K562 (cell line): ENCODE results near the gene PGAP2. TPM values are rescaled to one million over a fixed set of nuclear protein-coding genes. Genes with fewer than 3 reads are reported as not detected.

Source experiments
- DMBX1 ChIP-seq: fragments of 250-450 bp; sonication (Bioruptor Pico); IDR thresholded peaks from 2 replicates; pipeline ENCODE4 v1.8.0; 2022; ENCODE audit warnings: inconsistent platforms, mild to moderate bottlenecking, moderate library complexity, borderline replicate concordance
- ESRRA ChIP-seq: fragments of 450-650 bp; IDR thresholded peaks from 2 replicates; pipeline ENCODE4 v1.6.1; 2014; ENCODE audit warnings: low read depth, mild to moderate bottlenecking, moderate library complexity, borderline replicate concordance
- HDAC1 ChIP-seq, 2 experiments: fragments of 450-650 bp; IDR thresholded peaks; 2 replicates each; pipeline ENCODE4 v1.6.1; 2016 to 2017; ENCODE audit warnings: inconsistent platforms in 1 of 2, mild to moderate bottlenecking in 1 of 2, moderate library complexity in 1 of 2
- HMG20A ChIP-seq: fragments of 450-650 bp; formaldehyde crosslinking; conservative IDR thresholded peaks from 2 replicates; pipeline ENCODE4 v1.4.0; 2020; ENCODE audit warnings: mild to moderate bottlenecking, mixed read lengths
- HNRNPL ChIP-seq: fragments of 200-400 bp; formaldehyde crosslinking; IDR thresholded peaks from 2 replicates; pipeline ENCODE4 v1.6.1; 2017; ENCODE audit warnings: low read depth, mild to moderate bottlenecking, low read length
- ILF3 ChIP-seq: fragments of 450-650 bp; IDR thresholded peaks from 2 replicates; pipeline ENCODE4 v1.6.1; 2018; ENCODE audit warnings: antibody characterized with exemption, mild to moderate bottlenecking, moderate library complexity, borderline replicate concordance
- IRF2 ChIP-seq: sonication (generic); formaldehyde crosslinking; IDR thresholded peaks from 2 replicates; pipeline ENCODE4 v1.8.1; 2022; ENCODE audit warnings: mild to moderate bottlenecking, missing genetic modification reagents
- RBM14 ChIP-seq: fragments of 200-400 bp; formaldehyde crosslinking; IDR thresholded peaks from 2 replicates; pipeline ENCODE4 v1.6.1; 2018; ENCODE audit warnings: low read depth, mild to moderate bottlenecking, low read length, moderate library complexity, borderline replicate concordance; ENCODE audit not compliant: insufficient read depth
- ZNF695 ChIP-seq: fragments of 450-650 bp; formaldehyde crosslinking; IDR thresholded peaks from 2 replicates; pipeline ENCODE4 v1.4.0; 2020; ENCODE audit warnings: mild to moderate bottlenecking, moderate library complexity
- polyA plus RNA-seq, 8 experiments: library from polyadenylated mRNA; depleted of rRNA in 4 of 8; stranded (reverse) in 5 of 8; unstranded in 3 of 8; fragments of >200 nt; fragmentation: Nextera tagmentation in 2 of 8; fragmentation: Illumina TruSeq in 1 of 8; extraction: Ambion mirVana in 2 of 8; extraction: Trizol in 1 of 8; gene quantifications; 2 replicates each; pipeline versions ENCODE4 v1.2.1 to v1.2.3, GENCODE V29; 2011 to 2014; ENCODE audit warnings: inconsistent platforms in 1 of 8, missing spikeins in 1 of 8
- total RNA-seq, 7 experiments: library from RNA; depleted of rRNA in 6 of 7; stranded (reverse); fragments of >200 nt in 6 of 7; fragmentation: Illumina TruSeq in 2 of 7; extraction: Trizol in 2 of 7; gene quantifications; 2 replicates each; pipeline versions ENCODE4 v1.2.1 to v1.2.3, GENCODE V29; 2011 to 2021; ENCODE audit warnings: low replicate concordance in 1 of 7
- TF ChIP-seq, protein P1 (sequence below): fragments of 450-650 bp; conservative IDR thresholded peaks from 2 replicates; pipeline ENCODE4 v1.6.1; 2016; ENCODE audit warnings: missing genetic modification characterization, low read depth, mild to moderate bottlenecking, control low read depth, missing compliant biosample characterization
- TF ChIP-seq, protein P2 (sequence below): fragments of 450-650 bp; IDR thresholded peaks from 2 replicates; pipeline ENCODE4 v1.6.1; 2016; ENCODE audit warnings: low read depth
- TF ChIP-seq, protein P3 (sequence below): fragments of 250-450 bp; sonication (Bioruptor Pico); IDR thresholded peaks from 2 replicates; pipeline ENCODE4 v1.9.0; 2021; ENCODE audit warnings: mild to moderate bottlenecking
- TF ChIP-seq, protein P4 (sequence below): sonication (generic); formaldehyde crosslinking; IDR thresholded peaks from 2 replicates; pipeline ENCODE4 v1.4.0; 2020; ENCODE audit warnings: mild to moderate bottlenecking, missing genetic modification reagents

The PGAP2 gene
- total and polyA plus RNA-seq, 9 of the 15 experiments (the other 6 are each of a cell fraction or from before 2014, with no cell fraction given), result 17.9 to 47.2 (median 33.7) TPM

DNA sequence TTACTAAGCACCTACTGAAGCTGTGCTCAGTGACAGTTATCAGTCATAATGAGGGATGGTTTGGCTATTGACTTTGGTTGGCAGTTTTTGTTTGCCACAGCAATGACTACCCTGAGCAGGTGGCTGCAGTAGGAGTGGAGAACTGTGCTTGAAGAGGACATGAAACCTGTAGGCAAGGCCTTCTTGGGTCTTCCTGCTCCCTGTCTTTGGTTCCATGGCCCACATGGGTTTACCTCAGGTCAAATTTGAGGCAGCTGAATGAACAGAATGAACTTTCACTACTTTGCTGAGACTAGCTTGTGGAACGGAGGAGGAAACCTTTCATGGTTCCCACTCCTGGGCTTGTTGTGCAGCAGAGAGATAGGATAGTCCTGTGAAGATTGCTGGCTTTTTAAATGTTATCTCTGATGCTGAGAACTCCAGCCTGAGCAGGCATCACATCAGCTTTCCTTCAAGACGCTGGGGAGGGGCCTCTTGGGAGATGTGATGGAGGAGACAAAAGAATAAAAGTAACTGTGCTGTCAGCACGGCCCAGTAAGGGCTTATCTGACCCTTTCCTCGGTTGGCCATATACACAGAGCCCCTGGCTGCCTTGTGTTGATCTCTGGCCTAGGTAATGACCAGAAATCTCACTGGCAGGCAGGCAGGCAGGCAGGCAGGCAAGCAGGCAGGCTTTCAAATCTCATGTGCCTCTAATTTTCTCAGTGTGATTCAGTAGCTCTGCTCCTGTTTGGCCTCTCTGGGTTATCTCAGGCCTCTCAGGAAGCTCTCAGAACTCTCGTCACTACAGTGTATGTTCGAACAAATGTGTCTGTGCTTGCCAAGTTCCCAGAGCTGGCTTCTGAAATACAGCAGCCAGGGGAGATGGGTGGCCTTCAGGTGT is 59.1 kb downstream of the PGAP2 start (continued):
- TF ChIP-seq HNRNPL (no peak), ILF3 (no peak), HMG20A (CRISPR knock-in tag) (no peak), ZNF695 (no peak), HDAC1 (IDR thresholded peaks at IDR 0.05) (peak in 1 of 2 experiments; percentile 77; a peak in 2 of 4 replicates), RBM14 (no peak), DMBX1 (CRISPR knock-in tag) (0 out of 2 replicates have a peak, but pooled peaks have one; percentile 18), IRF2 (CRISPR knock-in tag) (no peak), ESRRA (peak; percentile 23; the same call in 1 of the 2 replicates)
- TF ChIP-seq, protein P1, sequence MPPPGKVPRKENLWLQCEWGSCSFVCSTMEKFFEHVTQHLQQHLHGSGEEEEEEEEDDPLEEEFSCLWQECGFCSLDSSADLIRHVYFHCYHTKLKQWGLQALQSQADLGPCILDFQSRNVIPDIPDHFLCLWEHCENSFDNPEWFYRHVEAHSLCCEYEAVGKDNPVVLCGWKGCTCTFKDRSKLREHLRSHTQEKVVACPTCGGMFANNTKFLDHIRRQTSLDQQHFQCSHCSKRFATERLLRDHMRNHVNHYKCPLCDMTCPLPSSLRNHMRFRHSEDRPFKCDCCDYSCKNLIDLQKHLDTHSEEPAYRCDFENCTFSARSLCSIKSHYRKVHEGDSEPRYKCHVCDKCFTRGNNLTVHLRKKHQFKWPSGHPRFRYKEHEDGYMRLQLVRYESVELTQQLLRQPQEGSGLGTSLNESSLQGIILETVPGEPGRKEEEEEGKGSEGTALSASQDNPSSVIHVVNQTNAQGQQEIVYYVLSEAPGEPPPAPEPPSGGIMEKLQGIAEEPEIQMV, result no peak
- TF ChIP-seq, protein P2, sequence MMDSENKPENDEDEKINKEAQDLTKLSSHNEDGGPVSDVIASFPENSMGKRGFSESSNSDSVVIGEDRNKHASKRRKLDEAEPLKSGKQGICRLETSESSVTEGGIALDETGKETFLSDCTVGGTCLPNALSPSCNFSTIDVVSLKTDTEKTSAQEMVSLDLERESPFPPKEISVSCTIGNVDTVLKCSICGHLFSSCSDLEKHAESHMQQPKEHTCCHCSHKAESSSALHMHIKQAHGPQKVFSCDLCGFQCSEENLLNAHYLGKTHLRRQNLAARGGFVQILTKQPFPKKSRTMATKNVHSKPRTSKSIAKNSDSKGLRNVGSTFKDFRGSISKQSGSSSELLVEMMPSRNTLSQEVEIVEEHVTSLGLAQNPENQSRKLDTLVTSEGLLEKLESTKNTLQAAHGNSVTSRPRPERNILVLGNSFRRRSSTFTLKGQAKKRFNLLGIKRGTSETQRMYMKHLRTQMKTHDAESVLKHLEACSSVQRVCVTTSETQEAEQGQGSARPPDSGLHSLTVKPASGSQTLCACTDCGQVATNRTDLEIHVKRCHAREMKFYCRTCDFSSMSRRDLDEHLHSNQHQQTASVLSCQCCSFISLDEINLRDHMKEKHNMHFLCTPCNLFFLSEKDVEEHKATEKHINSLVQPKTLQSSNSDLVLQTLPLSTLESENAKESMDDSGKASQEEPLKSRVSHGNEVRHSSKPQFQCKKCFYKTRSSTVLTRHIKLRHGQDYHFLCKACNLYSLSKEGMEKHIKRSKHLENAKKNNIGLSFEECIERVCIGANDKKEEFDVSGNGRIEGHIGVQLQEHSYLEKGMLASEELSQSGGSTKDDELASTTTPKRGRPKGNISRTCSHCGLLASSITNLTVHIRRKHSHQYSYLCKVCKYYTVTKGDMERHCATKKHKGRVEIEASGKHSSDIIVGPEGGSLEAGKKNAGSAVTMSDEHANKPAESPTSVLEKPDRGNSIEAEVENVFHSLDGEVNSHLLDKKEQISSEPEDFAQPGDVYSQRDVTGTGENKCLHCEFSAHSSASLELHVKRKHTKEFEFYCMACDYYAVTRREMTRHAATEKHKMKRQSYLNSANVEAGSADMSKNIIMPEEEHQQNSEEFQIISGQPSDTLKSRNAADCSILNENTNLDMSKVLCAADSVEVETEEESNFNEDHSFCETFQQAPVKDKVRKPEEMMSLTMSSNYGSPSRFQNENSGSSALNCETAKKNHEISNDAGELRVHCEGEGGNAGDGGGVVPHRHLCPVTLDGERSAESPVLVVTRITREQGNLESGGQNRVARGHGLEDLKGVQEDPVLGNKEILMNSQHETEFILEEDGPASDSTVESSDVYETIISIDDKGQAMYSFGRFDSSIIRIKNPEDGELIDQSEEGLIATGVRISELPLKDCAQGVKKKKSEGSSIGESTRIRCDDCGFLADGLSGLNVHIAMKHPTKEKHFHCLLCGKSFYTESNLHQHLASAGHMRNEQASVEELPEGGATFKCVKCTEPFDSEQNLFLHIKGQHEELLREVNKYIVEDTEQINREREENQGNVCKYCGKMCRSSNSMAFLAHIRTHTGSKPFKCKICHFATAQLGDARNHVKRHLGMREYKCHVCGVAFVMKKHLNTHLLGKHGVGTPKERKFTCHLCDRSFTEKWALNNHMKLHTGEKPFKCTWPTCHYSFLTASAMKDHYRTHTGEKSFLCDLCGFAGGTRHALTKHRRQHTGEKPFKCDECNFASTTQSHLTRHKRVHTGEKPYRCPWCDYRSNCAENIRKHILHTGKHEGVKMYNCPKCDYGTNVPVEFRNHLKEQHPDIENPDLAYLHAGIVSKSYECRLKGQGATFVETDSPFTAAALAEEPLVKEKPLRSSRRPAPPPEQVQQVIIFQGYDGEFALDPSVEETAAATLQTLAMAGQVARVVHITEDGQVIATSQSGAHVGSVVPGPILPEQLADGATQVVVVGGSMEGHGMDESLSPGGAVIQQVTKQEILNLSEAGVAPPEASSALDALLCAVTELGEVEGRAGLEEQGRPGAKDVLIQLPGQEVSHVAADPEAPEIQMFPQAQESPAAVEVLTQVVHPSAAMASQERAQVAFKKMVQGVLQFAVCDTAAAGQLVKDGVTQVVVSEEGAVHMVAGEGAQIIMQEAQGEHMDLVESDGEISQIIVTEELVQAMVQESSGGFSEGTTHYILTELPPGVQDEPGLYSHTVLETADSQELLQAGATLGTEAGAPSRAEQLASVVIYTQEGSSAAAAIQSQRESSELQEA, result no peak
- TF ChIP-seq, protein P3, sequence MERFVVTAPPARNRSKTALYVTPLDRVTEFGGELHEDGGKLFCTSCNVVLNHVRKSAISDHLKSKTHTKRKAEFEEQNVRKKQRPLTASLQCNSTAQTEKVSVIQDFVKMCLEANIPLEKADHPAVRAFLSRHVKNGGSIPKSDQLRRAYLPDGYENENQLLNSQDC, result no peak
- TF ChIP-seq, protein P4, sequence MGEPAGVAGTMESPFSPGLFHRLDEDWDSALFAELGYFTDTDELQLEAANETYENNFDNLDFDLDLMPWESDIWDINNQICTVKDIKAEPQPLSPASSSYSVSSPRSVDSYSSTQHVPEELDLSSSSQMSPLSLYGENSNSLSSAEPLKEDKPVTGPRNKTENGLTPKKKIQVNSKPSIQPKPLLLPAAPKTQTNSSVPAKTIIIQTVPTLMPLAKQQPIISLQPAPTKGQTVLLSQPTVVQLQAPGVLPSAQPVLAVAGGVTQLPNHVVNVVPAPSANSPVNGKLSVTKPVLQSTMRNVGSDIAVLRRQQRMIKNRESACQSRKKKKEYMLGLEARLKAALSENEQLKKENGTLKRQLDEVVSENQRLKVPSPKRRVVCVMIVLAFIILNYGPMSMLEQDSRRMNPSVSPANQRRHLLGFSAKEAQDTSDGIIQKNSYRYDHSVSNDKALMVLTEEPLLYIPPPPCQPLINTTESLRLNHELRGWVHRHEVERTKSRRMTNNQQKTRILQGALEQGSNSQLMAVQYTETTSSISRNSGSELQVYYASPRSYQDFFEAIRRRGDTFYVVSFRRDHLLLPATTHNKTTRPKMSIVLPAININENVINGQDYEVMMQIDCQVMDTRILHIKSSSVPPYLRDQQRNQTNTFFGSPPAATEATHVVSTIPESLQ (CRISPR knock-in tag), result no peak
